Bone marrow (tissue), 2 donors: Measurements from ENCODE around the gene TSPAN8.
"Not testable (repeated sequence)": the region's sequence is repeated elsewhere in the genome, so short reads cannot be mapped to it uniquely, and the experiment has no call there.

Experiments
- DNase-seq, 2 donors: peaks; one replicate each; lab custom pipeline; 2025; lab: John Stamatoyannopoulos, UW

The TSPAN8 gene

GRCh38 chr12:71157601-71158233 is at the start of gene TSPAN8:
Gene TSPAN8 (minus strand): TSS chr12:71157999. CDS start chr12:71157678, 321 bp downstream.
- no peak for DNase-seq

GRCh38 chr12:71201136-71201679 is 43.4 kb upstream of the TSPAN8 start:
- DNase-seq = no peak

GRCh38 chr12:71200706-71201105 is 42.9 kb upstream of the TSPAN8 start:
- no peak for DNase-seq

- DNase-seq = no peak
Observed at GRCh38 chr12:71197460-71197859, 39.7 kb upstream of the TSPAN8 start.

- DNase-seq = no peak
Observed at GRCh38 chr12:71195338-71195896, 37.6 kb upstream of the TSPAN8 start.

GRCh38 chr12:71194657-71195056 is 36.9 kb upstream of the TSPAN8 start:
- DNase-seq = no peak

- DNase-seq = no peak
Observed at GRCh38 chr12:71193041-71193440, 35.2 kb upstream of the TSPAN8 start.

- no peak for DNase-seq
Observed at GRCh38 chr12:71191509-71192196, 33.9 kb upstream of the TSPAN8 start.

GRCh38 chr12:71190822-71191221 is 33.0 kb upstream of the TSPAN8 start:
- DNase-seq = no peak

- DNase-seq = no peak
Observed at GRCh38 chr12:71187379-71187778, 29.6 kb upstream of the TSPAN8 start.

GRCh38 chr12:71186571-71187288 is 28.9 kb upstream of the TSPAN8 start:
- DNase-seq = no peak

- DNase-seq = no peak
Observed at GRCh38 chr12:71183846-71184245, 26.0 kb upstream of the TSPAN8 start.

- DNase-seq = no peak
Observed at GRCh38 chr12:71183018-71183417, 25.2 kb upstream of the TSPAN8 start.

GRCh38 chr12:71178162-71178561 is 20.4 kb upstream of the TSPAN8 start:
- no peak for DNase-seq

GRCh38 chr12:71174825-71175224 is 17.0 kb upstream of the TSPAN8 start:
- no peak for DNase-seq

GRCh38 chr12:71174146-71174545 is 16.3 kb upstream of the TSPAN8 start:
- no peak for DNase-seq

GRCh38 chr12:71170456-71170855 is 12.7 kb upstream of the TSPAN8 start:
- DNase-seq = no peak

- DNase-seq = no peak
Observed at GRCh38 chr12:71169286-71169685, 11.5 kb upstream of the TSPAN8 start.

GRCh38 chr12:71166862-71167496 is 9.2 kb upstream of the TSPAN8 start:
- DNase-seq = no peak

GRCh38 chr12:71166280-71166679 is 8.5 kb upstream of the TSPAN8 start:
- DNase-seq = no peak

GRCh38 chr12:71165780-71166179 is 8.0 kb upstream of the TSPAN8 start:
- DNase-seq = not testable (repeated sequence)
